ENCODE data around the gene DHRSX.
"Not testable (repeated sequence)": the region's sequence is repeated elsewhere in the genome, so short reads cannot be mapped to it uniquely, and the experiment has no call there.

DHRSX gene, protein sequence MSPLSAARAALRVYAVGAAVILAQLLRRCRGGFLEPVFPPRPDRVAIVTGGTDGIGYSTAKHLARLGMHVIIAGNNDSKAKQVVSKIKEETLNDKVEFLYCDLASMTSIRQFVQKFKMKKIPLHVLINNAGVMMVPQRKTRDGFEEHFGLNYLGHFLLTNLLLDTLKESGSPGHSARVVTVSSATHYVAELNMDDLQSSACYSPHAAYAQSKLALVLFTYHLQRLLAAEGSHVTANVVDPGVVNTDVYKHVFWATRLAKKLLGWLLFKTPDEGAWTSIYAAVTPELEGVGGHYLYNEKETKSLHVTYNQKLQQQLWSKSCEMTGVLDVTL
- total RNA-seq: 7.3 reads per million, percentile 26 among the genes with 10 or more reads in this experiment

DNA sequence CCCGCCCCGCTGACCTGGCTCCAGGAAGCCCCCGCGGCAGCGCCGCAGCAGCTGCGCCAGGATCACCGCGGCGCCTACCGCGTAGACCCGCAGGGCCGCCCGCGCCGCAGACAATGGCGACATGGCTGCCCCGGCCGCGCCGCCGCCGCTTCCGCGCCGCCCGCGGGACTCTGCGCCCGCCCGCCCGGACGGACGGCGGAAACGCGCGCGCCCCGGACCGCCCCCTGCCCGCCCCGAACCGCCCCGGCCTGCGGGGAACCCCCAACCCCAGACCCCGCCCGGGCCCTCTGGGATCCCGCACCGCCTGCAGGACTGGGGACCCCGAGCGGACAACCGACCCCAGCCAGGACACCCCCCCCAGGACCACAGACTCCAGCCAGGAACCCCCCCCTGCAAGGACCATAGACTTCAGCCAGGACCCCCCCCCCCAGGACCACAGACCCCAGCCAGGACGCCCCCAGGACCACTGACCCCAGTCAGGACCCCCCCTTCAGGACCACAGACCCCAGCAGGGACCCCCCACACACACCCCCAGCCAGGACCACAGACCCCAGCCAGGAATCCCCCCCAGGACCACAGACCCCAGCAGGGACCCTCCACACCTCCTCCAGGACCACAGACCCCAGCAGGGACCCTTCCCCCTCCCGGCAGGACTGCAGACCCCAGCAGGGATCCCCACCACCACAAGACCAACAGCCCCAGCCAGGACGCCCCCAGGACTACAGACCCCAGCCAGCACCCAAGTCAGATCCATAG is at the start of gene DHRSX, which contains the start of gene ZBED1:
TSS of gene DHRSX (minus strand) at position 174 of the 756 bp plus-strand sequence. CDS start at position 123, 51 bp downstream.
TSS of gene ZBED1 (minus strand) at position 174 of the 756 bp plus-strand sequence. CDS start 10,257 bp downstream, outside the sequence.
- peak; percentile 21 for DNase-seq

DNA sequence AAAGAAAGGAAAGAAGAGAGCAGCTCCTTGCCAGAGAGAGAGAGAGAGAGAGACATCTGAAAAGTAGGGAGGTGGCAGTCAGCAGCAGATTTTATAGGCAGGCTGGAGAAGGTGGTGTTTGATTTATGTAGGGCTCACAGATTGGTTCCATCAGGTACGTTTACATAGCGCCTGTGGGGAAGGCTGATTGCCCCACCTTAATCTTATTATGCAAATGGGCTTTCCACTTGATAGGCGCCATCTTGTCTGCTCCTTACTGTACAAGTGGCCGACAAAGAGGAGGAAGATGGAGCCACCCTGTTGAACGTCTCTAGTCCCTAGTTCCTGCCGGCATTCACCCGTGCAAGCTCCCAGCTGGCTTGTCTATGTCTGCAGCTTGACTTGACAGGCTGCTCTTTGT is 49.1 kb upstream of the DHRSX start:
- DNase-seq: no peak

DNA sequence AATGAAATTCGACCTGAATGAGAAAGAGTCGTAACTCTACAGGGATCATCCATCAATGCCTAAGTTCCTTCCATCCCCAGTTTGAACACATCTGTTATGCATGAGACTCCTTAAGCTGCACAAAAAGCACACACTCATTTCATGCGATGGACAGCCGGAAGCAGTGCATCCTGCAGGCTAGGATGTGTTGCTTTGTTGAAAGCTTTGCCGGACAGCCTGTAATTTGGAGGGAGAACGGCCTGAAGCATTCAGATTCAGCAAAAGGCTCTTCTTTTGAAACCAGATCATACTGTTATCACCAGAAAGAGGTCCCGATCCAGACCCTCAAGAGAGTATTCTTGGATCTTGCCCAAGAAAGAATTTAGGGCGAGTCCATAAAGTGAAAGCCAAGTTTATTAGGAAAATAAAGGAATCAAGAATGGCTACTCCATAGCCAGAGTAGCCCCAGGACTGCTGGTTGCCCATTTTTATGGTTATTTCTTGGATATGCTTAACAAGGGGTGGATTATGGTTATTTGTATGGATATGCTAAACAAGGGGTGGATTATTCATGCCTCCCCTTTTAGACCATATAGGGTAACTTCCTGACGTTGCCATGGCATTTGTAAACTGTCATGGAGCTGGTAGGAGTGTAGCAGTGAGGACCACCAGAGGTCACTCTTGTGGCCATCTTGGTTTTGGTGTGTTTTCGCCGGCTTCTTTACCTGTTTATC is 48.1 kb upstream of the DHRSX start:
- no peak for DNase-seq

DNA sequence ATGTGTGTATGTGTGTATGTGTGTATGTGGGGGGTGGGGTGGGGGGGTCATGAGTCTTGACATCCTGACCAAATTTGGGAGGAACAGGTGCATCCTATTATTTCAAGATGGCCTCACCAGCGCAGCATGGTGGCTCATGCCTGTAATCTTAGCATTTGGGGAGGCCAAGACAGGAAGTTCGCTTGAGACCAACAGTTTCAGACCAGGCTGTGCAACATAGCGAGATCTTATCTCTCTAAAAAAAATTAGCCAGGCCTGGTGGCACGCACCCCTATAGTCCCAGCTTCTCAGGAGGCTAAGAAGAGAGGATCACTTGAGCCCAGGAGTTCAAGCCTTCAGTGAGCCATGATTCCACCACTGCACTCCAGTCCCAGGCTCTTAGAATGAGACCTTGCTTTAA is 47.0 kb upstream of the DHRSX start:
- DNase-seq: no peak

DNA sequence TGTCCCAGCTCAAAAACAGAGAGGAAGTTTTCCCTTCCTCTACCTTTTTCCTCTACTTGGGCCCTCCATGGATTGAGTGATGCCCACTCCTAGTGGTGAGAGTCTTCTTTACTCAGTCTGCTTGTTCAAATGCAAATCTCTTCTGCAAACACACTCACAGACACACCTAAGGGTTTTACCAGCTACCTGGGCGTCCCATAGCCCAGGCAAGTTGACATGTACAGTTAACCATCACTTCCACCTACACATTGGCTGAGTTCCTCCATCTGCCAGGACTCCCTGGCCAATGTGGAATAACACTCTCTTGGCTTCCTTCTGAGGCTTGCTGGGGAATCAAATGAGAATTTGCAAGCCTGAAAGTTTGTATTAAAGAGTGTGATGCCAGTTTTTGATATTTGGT is 45.7 kb upstream of the DHRSX start:
- DNase-seq: no peak

DNA sequence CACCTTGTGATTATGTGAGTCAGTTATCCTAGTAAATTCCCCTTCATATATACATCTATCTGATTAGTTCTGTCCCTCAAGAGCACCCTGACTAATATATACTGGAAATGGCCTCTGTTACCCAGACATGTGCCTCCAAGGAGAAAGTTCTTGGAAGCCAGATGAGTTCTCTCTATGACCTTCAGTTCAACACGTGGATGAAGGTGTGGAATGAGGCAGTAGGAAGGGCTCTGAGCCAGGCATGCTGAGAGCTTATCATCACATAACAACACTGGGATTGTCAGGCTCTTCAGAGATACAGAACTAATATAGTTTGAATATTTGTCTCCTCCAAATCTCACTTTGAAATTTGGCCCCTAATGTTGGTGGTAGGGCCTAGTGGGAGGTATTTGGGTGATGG is 44.4 kb upstream of the DHRSX start:
- DNase-seq: no peak

DNA sequence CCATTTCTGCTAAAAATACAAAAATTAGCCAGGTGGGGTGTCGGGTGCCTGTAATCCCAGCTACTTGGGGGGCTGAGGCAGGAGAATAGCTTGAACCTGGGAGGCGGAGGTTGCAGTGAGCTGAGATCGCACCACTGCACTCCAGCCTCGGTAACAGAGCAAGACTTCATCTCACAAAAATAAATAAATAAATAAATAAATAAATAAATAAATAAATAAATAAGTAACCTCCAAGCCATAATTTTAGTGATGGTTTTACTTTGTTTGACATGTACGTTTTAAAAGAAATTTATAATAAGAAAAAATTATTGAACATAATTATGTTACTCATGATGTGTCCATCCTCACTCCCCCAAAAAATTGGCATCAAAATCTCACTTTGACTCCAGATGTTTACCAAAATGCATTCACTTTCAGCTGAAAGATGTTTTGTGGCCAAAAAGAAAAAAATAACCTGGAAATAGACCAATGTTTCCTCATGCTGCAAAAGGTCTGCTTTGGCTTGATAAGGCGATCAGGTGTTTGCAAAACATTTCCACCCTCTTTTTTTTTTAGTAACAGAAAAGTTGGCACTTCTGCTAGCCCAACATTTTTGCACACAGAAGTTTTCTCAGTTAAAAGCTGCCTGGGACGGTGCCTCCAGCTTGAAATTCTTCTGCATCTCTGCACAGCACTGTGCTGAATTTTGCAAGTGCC is 42.2 kb upstream of the DHRSX start:
- DNase-seq: no peak

DNA sequence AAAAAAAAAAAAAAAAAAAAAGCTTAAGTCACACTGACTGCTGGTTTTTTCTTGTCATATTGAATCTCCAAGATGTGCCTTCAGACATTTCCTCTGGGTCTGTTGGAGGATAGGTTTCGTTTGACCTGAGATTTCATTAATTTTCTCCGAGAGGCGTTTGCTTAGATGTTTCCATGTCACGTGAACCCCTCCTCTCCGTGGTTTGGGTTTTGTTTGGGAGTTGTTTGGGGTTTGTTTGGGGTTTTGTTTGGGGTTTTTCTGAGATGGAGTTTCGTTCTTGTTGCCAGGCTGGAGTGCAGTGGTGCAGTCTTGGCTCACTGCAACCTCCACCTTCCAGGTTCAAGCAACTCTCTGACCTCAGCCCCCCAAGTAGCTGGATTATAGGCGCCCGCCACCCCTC is 40.8 kb upstream of the DHRSX start:
- DNase-seq: no peak

DNA sequence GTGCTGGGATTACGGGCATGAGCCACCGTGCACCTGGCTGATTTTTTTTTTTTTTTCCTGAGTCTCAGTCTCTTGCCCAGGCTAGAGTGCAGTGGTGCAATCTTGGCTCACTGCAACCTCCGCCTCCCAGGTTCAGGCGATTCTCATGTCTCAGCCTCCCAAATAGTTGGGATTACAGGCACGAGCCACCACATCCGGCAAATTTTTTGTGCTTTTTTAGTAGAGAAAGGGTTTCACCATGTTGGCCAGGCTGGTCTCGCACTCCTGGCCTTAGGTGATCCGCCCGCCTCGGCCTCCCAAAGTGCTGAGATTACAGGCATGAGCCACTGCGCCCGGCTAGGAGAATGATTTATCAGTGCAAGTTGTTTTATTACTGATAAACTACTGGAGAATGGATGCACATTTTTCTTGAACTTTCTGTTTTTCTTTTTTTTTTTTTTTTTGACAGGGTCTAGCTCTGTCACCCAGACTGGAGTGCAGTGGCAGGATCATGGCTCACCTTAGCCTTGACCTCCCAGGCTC is 39.7 kb upstream of the DHRSX start:
- DNase-seq: no peak

DNA sequence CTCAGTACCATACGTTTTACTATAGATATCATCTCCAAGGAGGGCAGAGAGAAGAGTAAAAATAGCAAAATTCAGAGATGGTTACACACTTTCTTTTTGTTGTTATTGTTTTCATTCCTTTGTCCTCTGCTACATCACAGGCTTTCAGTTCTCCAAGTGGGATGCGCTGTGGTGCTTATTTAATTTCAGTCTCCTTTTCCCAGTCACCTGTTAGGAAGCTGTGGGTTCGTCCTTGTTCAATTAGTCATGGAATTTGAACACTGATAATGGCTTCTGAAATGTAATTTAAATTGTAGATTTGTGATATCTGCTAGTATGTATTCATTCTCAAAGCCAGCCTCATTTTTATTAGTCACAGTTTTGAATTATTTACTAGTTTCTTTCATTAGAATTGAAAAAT is 38.8 kb upstream of the DHRSX start:
- DNase-seq: no peak

DNA sequence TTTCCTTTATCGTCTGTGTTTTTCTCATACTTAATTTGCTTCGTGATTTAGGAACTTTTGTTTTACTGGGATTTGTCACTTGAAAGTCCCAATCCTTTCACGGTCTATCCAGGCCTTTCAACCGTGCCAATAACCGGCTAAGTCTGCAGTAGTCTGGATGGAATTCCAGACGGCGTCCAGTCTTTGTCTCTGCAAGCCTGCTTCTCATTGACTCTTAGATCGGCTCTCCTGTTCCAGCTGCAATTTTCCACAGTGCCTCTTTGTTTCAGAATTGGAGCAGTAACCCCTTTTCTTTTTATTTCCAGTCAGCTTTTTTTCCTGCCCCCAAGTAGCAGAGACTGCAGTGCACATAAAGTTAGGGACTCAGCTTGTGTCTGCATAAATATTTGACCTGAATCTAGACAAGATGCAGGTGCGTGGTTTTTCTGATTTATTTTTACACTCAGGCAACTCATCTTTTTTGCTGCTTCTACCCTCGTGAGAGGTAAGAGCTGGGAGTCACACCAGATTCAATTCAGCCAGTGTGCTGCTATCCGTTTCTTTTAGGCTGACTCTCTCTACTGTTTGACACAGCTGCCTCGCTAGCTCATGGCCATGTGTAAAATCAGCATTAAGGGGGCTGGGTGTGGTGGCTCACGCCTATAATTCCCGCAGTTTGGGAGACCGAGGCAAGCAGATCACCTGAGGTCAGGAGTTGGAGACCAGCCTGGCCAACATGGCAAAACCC is 37.4 kb upstream of the DHRSX start:
- no peak for DNase-seq

DNA sequence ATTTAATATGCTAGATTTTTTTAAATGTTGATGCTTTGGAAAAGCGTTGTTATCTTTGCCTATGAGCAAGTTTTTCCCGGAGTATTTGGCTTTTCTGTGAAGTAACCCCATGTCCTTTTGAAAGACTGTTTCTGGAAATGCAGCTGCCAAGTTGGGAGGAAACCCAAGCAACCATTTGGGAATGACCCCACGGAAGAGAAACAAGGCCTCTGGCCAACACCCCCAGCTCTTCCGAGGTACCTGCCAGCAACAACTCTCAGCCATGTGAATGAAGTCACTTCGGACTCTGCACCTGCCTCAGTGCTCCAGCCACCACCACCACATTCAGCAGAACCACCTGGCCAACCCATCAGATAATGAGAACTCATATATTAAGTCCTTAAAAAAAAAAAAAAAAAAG is 36.2 kb upstream of the DHRSX start:
- no peak for DNase-seq

DNA sequence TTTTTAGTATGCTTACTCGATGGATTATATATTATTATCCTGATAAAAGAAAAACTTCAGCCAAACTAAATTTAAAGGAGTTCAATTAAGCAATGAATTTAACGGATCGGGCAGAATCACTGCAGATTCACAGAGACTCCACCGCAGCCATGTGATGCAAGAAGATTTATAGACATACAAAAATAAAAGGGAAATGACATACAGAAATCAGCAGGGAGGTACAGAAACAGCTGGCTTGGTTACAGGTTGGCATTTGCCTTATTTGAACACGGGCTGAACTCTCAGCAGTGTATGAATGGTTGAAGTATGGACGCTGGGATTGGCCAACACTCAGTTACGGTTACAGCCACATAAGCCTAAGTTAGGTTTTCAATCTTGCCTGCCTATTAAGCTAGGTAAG is 35.4 kb upstream of the DHRSX start:
- DNase-seq: no peak

DNA sequence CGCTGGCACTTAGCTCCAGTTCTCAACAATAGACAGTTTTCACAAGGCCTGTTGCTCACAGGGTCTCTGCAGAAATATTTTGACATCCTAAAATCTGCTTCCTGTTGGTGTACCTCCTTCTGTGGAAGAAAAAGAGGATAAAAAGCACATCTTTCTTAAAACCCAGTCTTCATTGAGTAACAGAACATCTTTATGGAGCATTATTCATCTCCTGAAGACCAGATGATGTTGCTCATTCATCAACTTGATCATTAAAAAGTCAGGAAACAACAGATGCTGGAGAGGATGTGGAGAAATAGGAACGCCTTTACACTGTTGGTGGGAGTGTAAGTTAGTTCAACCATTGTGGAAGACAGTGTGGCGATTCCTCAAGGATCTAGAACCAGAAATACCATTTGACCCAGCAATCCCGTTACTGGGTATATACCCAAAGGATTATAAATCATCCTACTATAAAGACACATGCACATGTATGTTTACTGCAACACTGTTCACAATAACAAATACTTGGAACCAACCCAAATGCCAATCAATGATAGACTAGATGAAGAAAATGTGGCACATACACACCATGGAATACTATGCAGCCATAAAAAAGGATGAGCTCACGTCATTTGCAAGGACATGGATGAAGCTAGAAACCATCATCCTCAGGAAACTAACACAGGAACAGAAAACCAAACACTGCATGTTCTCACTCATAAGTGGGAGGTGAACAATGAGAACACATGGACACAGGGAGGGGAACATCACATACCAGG is 33.7 kb upstream of the DHRSX start:
- DNase-seq: not testable (repeated sequence)

DNA sequence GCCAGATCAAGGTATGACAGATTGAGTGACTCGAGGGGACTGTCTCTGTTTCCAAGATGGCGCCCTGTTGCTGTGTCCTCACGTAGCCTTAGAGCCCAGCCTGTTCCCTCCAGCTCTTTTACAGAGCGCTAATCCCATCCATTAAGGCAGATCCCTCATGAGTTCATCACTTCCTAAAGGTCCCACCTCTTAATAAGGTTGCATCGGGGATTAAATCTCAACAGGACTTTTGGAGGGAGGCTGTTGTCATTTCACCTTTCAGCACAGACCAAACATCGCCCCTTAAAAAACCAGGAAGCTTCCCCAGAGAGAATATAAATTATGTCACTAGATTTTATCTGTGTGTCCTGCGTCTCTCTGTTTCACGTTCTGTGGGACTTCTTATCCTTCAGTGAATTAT is 32.6 kb upstream of the DHRSX start:
- DNase-seq: no peak

DNA sequence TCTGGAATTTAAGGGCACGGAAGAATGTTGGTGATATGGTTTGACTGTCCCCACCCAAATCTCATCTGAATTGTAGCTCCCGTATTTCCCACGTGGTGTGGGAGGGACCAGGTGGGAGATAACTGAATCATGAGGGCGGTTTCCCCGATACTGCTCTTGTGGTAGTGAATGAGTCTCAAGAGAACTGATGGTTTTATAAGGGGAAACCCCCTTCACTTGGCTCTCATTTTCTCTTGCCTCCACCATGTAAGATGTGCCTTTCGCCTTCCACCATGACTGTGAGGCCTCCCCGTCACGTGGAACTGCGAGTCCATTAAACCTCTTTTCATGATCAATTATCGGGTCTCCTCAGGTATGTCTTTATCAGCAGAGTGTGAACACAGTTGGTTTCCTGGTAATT is 25.6 kb upstream of the DHRSX start:
- no peak for DNase-seq

DNA sequence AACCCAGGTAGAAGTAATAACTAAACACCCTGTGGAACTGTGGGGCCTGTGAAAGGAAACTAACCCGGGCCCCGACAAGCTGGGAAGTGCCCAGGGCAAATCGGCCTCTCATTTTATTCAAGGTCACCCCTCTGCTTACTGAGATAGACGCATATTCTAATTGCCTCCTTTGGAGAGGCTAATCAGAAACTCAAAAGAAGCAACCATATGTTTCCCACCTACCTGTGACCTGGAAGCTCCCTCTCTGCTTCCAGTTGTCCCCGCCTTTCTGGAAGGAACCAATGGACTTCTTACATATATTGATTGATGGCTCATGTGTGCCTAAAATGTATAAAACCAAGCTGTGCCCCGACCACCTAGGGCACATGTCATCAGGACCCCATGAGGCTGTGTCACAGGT is 23.1 kb upstream of the DHRSX start:
- no peak for DNase-seq

DNA sequence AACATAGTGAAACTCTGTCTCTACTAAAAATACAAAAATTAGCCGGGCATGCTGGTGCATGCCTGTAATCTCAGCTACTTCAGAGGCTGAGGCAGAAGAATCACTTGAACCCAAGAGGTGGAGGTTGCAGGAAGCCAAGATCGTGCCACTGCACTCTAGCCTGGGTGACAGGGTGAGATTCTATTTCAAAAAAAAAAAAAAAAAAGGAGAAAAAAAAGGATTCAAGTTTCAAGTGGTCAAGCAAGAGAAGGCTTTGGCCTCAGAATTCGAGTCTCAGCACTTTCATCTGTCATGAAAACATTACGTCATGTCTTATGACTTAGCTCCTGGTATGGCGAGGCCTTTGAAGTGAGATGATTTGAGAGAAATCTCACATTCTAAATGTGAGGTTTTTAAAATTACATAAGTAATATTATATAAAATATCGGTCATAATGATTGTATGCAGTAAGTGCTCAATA is 21.2 kb upstream of the DHRSX start:
- DNase-seq: no peak

DNA sequence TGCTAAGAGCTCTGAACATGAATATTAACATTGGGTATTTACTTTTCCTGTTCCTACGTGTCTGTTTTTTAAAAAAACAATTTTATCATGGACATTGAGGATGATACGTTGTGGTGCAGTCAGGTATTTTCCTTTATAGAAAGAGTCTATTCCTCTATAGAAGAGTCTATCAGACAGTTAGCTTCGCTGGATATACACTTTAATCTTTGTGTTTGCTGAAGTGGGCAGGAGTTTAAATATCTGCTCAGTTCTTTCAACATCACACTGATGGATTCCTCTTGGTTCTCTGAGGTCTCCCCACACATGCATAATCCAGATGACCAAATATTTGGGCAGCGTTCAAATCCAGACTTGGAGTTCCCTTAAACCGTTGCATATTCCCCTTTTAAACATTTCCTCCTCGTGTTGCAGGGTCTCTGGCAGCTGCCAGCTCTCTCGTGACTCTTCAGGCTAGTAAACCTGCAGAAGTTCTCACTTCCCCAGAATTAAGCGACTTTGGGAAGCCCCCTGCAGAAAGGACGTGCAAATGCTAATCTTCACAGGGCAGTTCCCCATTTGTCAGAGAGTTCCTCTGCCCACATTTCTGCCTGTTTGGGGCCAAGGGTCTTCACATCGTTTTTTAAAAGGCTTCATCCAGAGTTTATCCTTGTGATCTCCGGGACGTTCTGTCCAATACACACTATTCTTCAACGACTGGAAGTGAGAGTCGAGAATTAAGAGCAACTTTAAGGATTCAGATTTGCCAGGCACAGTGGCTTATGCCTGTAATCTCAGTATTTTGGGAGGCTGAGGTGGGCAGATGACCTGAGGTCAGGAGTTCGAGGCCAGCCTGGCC is 20.5 kb upstream of the DHRSX start:
- no peak for DNase-seq

DNA sequence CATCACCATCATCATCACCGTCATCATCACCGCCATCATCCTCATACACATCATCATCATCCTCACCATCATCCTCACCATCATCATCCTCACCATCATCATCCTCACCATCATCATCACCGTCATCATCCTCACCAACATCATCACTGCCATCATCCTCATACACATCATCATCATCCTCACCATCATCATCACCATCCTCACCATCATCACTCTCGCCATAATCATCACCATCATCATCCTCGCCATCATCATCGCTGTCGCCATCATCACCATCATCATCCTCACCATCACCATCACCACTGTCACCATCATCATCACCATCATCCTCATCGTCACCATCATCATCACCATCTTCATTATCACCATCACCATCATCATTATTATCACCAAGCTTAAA is 19.8 kb upstream of the DHRSX start:
- no peak for DNase-seq
